Peyer's patch (tissue), 4 donors: Measurements from ENCODE around the gene IMP3. TPM values are rescaled to one million over a fixed set of nuclear protein-coding genes. Genes with fewer than 3 reads are reported as not detected.
"Not testable (repeated sequence)": the region's sequence is repeated elsewhere in the genome, so short reads cannot be mapped to it uniquely, and the experiment has no call there.

Experiments used
- DNase-seq, 3 donors: peaks; one replicate each; pipeline ENCODE4 v3.0.0-alpha.2; 2017 to 2019
- H3K27ac ChIP-seq, 4 donors: fragments of 200-600 bp; sonication (generic); one replicate each; pipeline ENCODE4 v1.5.1; 2016 to 2019
- H3K27me3 ChIP-seq, 2 donors: fragments of 200-600 bp; sonication (generic); one replicate each; pipeline ENCODE4 v1.5.1; 2019
- H3K36me3 ChIP-seq, 3 donors: fragments of 200-600 bp; sonication (generic); one replicate each; pipeline ENCODE4 v1.5.1; 2016 to 2019
- H3K4me1 ChIP-seq, 4 donors: fragments of 200-600 bp; sonication (generic); one replicate each; pipeline ENCODE4 v1.5.1; 2016 to 2019
- H3K4me3 ChIP-seq, 4 donors: fragments of 200-600 bp; sonication (generic); 1 replicate in 3 of 4; 2 replicates in 1 of 4; pipeline ENCODE4 v1.5.1; 2016 to 2019; ENCODE audit warnings: mild to moderate bottlenecking in 1 of 4
- H3K9me3 ChIP-seq, 4 donors: fragments of 200-600 bp; sonication (generic); one replicate each; pipeline ENCODE4 v1.5.1; 2016 to 2019; ENCODE audit warnings: mild to moderate bottlenecking in 1 of 4
- CTCF ChIP-seq, 6 experiments: fragments of 450-650 bp in 4 of 6; fragments of 200-600 bp in 2 of 6; sonication (generic) in 1 of 6; IDR thresholded peaks; one replicate each; pipeline ENCODE4 v1.5.1; 2017 to 2019; ENCODE audit warnings: antibody characterized with exemption in 6 of 6, mild to moderate bottlenecking in 3 of 6, moderate library complexity in 1 of 6
- POLR2A ChIP-seq, 2 donors: fragments of 450-650 bp; IDR thresholded peaks; one replicate each; pipeline ENCODE4 v1.5.1; 2017; ENCODE audit warnings: antibody characterized with exemption in 2 of 2, mild to moderate bottlenecking in 2 of 2, moderate library complexity in 2 of 2
- total RNA-seq, 4 donors: library from RNA; depleted of rRNA; stranded (reverse); fragments of >200 nt; gene quantifications; one replicate each; pipeline ENCODE4 v1.1.0, GENCODE V29; 2016

IMP3 gene
- total RNA-seq, 4 donors from 2014 or later = 96.8 to 133 (median 124) TPM

GRCh38 chr15:75686212-75686642 lies 46.2 kb upstream of the IMP3 start:
- DNase-seq = peak; percentile 56 to 89 (median 86)
- H3K4me3 ChIP-seq, H3K4me1 ChIP-seq, H3K27ac ChIP-seq, H3K27me3 ChIP-seq, H3K9me3 ChIP-seq: not testable (repeated sequence)
- peak; percentile 35 to 77 (median 73) for TF ChIP-seq CTCF (IDR thresholded peaks at IDR 0.05)
- peaks cover 0 to 14% (median 0%) of the 10 kb centered on the region in 3 donors for H3K36me3 ChIP-seq

GRCh38 chr15:75685195-75685594 lies 45.2 kb upstream of the IMP3 start:
- no peak for DNase-seq
- Histone ChIP-seq H3K9me3 (no peaks in the 10 kb centered on the region), H3K4me3 (no peak overlapping the region), H3K27me3 (no peaks in the 10 kb centered on the region), H3K27ac (no peak overlapping the region), H3K36me3 (peaks cover 0 to 14% (median 0%) of the 10 kb centered on the region in 3 donors), H3K4me1 (peaks cover 0 to 6% (median 0%) of the 10 kb centered on the region in 4 donors)
- TF ChIP-seq POLR2A (IDR thresholded peaks at IDR 0.05) (no peak), CTCF (IDR thresholded peaks at IDR 0.05) (no peak)

GRCh38 chr15:75684648-75685047 lies 44.6 kb upstream of the IMP3 start:
- no peak for DNase-seq
- Histone ChIP-seq H3K9me3 (no peaks in the 10 kb centered on the region), H3K27me3 (no peaks in the 10 kb centered on the region), H3K36me3 (peaks cover 0 to 12% (median 0%) of the 10 kb centered on the region in 3 donors), H3K4me1 (peaks cover 0 to 6% (median 0%) of the 10 kb centered on the region in 4 donors), H3K27ac (no peak overlapping the region), H3K4me3 (no peak overlapping the region)
- TF ChIP-seq CTCF (IDR thresholded peaks at IDR 0.05) (no peak), POLR2A (IDR thresholded peaks at IDR 0.05) (no peak)

GRCh38 chr15:75683646-75684312 lies 43.8 kb upstream of the IMP3 start:
- H3K4me1 ChIP-seq, H3K27ac ChIP-seq, H3K9me3 ChIP-seq, H3K27me3 ChIP-seq, H3K36me3 ChIP-seq, H3K4me3 ChIP-seq: not testable (repeated sequence)
- TF ChIP-seq CTCF (IDR thresholded peaks at IDR 0.05) = peak; percentile 43 to 85 (median 76)
- DNase-seq = peak; percentile 52 to 82 (median 79)

GRCh38 chr15:75682181-75683135 lies 42.4 kb upstream of the IMP3 start:
- Histone ChIP-seq H3K9me3 (no peaks in the 10 kb centered on the region), H3K4me3 (no peak overlapping the region), H3K27me3 (no peaks in the 10 kb centered on the region), H3K4me1 (peaks cover 0 to 6% (median 0%) of the 10 kb centered on the region in 4 donors), H3K36me3 (peaks cover 0 to 9% (median 0%) of the 10 kb centered on the region in 3 donors), H3K27ac (no peak overlapping the region)
- no peak for TF ChIP-seq POLR2A (IDR thresholded peaks at IDR 0.05)
- no peak for TF ChIP-seq CTCF (IDR thresholded peaks at IDR 0.05)
- DNase-seq = no peak
